Stimulated activated CD4-positive, alpha-beta T cell treated with anti-CD3 and anti-CD28 coated beads, Interleukin-2, amount 100 ng/mL, for 48 hours (primary cell): Measurements from ENCODE around the gene TMX1.
"Not testable (repeated sequence)": the region's sequence is repeated elsewhere in the genome, so short reads cannot be mapped to it uniquely, and the experiment has no call there.

Experiments
- DNase-seq, 2 donors: peaks; one replicate each; pipeline ENCODE4 v3.0.0-alpha.2; 2020

TMX1 gene, protein sequence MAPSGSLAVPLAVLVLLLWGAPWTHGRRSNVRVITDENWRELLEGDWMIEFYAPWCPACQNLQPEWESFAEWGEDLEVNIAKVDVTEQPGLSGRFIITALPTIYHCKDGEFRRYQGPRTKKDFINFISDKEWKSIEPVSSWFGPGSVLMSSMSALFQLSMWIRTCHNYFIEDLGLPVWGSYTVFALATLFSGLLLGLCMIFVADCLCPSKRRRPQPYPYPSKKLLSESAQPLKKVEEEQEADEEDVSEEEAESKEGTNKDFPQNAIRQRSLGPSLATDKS

DNA sequence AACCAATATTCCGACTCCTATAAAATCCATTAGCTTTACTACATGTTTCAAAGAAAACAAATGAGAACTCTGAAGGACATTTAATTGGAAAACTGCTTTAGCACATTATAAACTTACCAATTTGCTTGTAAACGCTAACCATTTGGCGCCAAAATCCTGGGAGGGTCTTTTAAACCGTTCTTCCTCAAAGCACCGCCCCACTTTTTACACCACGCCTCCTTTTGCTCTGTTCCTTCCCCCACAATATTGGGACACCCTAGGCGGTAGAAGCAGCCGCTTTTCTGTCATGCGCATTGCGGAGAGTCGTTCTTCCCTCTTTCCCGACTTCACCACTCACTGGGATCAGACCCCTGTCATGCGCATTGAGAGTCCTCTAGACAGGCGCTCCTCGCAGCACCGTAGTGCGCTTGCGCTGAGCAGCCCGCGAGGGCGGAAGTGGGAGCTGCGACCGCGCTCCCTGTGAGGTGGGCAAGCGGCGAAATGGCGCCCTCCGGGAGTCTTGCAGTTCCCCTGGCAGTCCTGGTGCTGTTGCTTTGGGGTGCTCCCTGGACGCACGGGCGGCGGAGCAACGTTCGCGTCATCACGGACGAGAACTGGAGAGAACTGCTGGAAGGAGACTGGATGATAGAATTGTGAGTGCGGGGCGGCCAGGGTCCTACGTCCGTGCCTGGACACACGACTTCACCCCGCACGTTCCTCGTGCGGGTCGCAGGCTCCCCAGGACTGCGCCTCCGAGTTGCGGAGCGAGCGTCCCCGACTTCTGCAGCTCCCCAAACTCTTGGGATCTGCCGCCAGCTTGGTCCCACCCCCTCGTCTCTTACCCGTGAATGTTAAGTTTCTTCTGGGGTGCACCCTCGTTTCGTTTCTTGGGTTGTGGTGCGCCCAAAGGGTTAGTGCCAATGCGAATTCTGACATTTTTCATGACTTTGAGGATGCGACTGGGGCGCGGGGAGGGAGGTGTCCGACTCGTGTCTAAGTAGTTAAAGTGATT is at the start of gene TMX1:
Gene TMX1, plus strand, starts transcription at position 435 of the 991 bp plus-strand sequence. Its CDS starts 46 bp downstream, at position 481.
- peak; percentile 81 to 87 for DNase-seq

DNA sequence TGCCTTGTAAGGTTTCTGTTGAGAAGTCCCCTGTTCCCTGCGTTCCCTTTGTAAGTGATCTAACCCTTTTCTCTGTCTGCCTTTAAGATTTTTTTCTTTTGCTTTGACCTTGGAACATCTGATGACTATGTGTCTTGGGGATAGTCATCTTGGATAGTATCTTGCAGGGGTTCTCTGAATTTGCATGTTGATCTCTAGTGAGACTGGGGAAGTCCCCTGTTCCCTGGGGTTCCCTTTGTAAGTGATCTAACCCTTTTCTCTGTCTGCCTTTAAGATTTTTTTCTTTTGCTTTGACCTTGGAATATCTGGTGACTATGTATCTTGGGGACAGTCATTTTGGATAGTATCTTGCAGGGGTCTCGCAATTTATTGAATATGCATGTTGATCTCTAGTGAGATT is 38.2 kb upstream of the TMX1 start:
- DNase-seq = no peak

DNA sequence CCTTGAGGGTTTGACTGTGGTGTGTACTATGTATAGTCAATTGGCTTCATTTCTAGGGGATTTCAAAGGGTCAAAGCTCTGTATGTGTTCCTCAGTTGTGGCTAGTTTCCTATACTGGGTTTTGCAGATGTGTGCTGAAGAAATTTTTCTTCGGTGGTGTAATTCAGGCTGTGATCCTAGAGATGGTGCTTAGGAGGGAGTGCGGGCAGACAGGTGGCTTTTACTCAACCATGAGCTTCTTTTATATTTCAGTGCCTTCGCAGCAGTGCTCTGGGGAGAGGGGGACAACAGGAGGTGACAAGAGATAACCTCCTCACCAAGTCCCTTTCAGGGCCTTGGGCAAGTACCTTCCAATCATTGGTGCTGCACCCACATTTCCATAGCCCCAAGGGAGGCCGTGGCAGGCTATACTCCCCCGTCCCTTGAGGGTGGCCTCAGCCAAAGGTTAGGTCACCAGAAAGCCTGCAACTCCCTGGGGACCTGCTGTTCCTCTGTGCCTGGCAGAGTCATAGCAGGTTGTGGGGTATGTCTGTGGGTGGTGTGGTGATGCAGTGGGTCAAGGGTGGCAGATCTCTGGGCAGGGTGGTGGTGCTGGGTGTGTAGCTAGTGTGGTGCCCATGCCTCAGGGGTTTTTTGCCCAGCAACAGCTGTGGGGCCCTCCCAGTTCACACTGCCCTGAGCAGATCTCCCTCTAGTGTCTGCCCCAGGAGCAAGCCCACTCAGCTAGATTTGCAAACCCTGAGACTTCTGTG is 37.0 kb upstream of the TMX1 start:
- no peak for DNase-seq

DNA sequence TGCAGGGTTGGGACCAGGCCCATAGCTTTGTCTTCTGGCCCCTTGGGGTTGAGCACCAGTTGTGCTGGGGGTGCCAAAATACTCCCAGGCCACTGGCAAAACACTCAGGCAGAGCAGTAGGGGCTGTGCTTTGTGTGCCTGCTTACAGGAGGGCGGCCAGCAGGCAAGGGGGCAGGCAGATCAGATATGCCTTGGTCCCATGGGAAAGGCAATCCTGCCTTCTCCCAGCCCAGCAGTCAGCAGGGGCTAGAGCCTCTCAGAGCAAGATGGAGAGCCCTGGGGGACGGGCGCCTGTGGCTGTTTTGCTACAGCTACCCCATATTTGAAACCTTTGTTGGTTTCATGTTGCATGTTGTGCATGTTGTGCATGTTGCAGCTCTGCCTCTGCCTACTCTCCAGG is 36.2 kb upstream of the TMX1 start:
- no peak for DNase-seq

DNA sequence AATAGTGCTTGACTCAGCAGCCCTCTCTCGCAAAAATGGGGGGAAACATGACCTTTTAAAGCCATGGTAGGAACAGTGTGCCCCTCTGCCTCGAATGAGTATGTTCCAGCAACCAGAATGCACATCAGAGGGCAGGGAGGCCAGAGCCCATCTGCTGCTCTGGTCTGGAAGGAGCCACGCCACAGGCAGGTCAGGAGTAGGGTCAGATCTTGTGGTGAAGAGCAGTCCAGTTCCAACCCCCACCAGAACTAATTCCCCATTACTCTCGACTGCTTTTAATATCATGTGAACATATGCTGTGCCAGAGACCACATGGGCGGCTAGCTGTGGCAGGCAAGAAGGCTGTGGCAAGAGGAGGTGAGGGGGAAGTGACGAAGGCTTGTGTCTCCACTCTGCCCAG is 34.6 kb upstream of the TMX1 start:
- no peak for DNase-seq

DNA sequence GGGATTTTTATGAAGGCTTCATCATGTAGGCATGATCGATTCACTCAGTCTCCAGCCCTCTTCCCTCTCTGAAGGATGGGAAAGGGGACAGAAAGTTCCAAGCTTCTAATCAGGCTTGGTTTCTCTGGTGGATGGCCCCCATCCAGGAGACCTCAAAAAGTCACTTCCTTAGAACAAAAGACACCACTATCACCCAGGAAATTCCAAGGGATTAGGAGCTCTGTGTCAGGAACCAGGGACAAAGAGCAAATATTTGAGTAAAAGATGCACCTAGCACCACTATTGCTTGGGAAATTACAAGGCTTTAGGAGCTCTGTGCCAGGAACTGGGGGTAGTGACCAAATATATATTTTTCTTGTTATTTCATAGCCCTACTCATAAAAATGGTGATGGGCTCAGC is 33.6 kb upstream of the TMX1 start:
- no peak for DNase-seq

DNA sequence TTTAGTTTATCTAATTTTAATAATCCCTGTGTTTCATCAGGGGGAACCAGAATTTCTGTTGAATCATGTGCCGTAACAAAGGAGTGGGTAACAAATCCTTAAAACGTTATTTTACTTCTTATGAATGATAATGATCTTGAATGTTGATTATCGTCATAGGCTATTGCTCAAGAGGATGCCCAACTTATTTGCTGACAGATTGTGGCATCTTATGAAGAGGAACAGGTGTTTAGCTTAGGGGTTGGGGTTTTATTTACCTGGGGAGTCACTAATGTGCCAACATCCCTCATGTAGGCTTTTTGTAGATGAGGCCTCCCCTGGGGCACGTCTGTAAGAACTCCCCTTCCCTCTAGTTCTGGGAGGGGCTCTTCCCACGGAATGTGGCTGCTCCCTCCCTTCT is 32.4 kb upstream of the TMX1 start:
- DNase-seq = no peak

DNA sequence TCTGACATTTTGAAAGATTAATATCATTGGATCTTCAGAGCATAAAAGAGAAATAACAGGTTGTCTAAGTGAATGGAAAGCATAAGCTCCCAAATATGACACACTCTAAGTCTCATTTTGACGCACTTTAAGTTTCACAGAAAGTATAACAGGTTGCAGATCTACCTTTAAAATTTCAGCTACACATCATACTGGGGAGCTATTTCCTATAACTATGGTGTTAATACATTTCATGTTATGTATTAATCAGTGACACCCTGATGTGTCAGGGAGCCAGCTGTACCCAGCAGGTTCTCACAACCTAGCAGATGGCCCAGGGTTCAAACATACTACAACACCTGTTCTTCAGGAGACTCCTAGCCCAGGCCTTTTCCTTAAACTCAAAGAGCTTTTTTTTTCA is 31.1 kb upstream of the TMX1 start:
- DNase-seq = no peak

DNA sequence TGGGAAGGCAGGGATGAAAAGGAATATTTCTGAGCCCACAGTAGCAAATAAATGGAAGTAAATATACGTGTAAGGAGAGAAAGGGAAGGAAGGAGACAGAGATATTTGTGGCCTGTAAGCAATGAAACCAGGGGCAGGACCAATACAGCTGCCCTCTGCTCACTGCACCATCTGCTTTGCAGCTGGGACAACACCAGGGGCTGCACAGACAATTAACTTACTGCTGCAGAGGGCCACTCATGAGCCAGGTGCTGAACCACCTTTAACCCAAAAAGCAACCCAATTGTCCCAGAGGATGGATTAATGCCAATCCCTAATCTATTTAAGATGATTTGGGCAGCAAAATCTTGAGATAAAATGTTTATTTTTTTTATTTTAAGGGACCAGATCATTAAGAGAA is 30.6 kb upstream of the TMX1 start:
- DNase-seq = no peak

DNA sequence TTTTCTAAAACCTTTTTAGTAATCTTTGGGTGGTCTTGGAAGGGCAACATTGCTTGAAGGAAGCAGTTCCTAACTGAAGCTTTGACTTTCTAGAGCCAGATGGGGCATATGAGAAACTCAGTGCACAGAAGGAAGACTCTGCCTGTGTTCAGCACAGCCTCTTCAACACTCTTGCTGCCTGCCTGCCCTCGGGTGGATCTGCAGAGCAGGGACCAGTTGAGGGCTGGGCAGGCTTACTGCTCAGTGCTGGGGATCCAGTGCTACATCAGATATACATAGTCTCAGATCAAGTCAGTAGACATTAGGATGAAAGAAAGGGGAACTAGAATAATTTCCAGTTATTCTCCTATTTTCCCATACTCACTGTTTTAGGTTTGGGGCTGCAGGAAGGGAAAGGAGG is 29.5 kb upstream of the TMX1 start:
- no peak for DNase-seq

DNA sequence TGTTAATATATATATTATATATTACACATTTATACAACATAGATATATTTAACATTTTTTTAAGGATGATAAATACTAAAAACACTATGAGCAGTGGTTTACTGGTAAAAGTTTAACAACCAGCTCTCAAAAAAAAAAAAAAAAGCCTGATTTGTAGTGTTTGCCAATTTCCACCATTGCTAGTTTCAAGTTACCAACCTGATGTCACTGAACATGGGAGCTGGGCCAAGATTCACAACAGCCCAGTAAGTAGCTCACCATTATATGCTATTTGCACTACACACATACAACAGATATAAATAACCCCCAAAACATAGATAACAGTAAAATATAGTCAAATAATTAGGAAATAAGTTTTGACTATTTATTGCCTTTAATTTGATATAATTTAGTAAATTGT is 28.9 kb upstream of the TMX1 start:
- no peak for DNase-seq

DNA sequence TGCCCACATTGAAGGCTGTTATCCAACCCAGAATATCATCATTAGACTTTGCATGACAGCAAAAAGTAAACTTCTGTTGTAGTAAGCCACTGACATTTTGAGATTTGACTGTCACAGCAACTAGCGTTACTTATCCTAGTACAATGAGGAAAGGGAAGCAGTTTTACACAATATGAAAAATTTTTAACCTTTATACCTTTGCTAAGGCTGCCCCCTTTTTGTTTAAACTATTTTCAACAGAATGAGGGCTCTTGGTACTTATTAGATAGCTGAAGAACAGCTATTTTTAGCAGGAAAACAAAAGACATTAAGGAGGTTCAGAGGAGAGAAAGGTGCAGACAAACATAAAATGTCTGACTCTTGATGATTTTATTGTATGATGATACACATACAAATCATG is 23.4 kb upstream of the TMX1 start:
- DNase-seq = no peak

DNA sequence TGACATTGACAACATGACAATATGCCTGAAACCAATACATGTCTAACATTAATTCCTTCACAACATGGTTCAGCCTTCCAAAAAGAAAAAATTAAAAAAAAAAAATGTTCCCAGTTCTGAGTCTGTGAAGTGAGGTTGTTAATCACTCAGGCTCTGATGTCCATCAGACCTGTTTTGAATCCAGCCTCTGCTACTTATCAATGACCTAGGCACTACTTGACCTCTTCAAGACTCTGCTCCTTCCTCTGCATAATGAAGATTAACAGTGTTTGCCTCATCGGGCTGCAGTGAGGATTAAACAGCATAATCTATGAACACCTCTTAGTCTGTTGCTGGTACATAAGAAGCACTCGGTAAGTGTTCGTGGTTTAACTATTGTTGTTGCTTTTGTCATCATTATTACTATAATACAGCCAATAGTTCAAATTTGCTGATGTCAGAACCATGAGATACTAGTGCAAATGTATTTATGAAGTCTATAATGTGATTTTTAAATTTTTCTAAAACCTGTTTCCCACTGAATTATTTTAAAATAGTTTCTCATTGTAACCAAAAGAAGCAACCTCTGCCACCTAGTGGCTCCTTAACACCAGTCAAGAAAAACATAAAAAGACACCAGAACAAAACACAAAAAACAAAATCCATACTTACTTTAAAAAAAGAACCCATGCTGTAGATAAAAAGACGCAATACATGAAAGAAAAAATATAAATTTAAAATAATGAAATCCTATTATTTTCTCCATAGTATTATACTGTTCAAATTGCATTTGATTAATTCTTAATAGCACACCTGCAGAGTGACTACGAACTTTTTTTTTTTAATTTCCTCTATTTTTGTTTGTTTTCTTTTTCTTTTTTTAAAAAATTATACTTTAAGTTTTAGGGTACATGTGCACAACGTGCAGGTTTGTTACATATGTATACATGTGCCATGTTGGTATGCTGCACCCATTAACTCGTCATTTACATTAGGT is 20.3 kb upstream of the TMX1 start:
- no peak for DNase-seq

DNA sequence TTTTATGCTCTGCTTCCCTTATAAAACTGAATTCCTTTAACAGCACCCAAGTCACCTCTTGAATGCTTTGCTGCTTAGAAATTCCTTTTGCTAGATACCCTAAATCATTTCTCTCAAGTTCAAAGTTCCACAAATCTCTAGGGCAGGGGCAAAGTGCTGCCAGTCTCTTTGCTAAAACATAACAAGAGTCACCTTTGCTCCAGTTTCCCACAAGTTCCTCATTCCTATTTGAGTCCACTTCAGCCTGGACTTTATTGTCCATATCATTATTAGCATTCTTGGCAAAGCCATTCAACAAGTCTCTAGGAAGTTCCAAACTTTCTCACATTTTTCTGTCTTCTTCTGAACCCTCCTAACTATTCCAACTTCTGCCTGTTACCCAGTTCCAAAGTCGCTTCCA is 16.6 kb upstream of the TMX1 start:
- not testable (repeated sequence) for DNase-seq

DNA sequence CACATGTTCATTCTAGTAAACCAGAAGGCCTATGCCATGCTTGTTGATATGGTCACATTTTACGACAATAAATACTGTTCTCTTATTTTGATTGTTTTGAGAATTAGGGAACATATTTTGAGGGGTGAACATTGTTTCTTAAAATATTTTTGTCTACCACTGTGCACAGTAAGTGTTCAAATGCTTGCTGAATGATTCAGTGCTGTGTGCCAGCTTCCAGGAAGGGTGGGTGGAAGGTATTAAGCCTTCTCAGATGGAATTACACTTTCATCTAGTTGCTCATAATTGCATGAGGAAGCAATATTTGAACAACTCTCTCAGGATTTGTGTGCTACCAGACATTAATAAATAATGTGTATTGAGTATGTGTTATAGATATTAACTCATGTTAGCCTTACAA is 15.5 kb upstream of the TMX1 start:
- no peak for DNase-seq

DNA sequence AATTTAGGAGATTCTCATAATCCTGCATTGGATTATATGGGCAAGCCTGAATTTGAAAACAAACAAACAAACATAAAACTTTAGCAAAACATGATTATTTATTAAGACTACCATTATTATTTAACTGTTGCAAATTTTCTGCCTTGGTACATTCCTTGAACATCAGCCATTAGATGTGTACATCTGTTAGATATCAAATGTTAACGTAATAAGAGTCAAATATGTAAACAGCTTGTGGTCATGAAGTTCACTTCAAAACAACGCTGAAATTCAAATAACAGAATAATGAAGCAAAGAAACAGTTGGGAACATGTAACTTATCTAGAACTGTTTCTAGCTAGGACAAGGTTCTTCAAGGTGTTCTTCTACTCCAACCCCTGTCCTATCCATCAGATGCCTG is 14.3 kb upstream of the TMX1 start:
- no peak for DNase-seq

DNA sequence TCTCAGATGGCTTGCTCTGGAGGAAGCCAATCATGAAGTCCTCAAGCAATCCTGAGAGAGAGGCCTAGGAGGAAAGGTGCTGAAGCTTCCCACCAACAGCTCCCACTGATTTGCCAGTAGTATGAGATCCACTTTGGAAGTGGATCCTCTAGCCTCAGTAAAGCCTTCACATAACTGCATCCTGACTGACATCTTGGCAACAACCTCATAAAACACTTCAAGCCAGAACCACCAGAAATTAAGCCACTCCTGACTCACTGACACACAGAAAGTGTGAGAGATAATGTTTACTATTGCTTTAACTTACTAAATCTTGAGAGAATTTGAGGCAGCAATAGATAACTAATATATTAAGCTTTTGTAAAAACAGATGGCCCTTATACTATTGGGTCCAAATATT is 11.7 kb upstream of the TMX1 start:
- no peak for DNase-seq

DNA sequence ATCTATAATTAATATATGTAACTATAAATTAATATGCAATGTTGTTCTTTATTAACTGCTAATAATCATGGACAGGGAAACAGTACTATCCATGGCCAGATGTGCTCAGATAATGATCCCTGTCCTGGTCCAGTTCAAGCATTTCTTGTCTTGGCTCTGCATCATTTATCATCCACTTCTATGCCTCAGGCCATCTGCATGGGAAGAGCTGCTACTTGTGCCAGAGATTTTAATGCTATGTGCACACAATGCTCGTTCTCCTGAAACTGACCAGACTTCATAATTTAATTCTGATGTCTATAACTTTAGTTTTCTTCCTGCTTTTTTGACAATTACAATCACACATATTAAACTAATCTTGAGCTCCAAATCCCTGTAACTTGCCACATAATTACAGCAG is 11.2 kb upstream of the TMX1 start:
- DNase-seq = no peak

DNA sequence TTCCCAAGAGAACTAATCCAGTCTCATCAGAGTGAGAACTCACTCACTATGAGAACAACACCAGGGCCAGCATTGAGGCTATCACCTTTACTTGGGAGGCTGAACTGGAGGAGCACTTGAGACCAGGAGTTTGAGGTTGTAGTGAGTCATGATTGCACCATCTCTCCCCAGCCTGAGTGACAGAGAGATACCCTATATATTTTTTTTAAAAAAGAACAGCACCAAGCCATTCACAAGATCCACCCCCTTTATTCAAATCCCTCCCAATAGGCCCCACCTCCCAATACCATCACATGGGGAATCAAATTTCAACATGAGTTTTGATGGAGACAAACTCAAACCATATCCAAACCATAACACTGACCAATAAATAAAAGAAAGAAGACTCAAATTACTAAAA is 3.7 kb upstream of the TMX1 start:
- DNase-seq = no peak

DNA sequence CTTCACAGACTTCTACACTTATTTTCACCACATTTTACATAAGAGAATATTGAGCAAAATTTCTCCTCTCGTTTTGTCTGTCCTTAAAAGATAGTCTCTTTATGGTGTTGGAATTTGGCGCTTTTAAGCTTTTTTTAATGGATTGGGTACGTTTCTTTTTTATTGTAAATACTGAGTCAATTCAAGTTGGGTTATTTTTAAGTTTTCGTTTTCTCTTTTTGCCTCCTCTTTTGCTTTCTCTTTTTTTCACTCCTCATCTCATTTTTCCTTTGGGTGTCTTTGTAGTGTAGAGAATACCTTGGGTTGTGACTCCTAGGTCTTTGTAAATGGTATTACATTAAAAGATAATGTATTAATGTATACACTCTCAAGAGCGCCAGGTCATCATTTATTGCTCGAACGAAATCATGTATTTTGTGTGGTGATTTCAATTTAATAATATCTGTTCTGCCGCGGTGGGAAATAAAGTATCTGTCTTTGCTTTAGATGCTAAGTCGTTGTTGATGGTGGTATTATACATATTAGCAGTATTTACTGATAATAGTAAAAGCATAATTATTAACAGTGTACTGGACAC is 845 bp downstream of the TMX1 start:
- no peak for DNase-seq

DNA sequence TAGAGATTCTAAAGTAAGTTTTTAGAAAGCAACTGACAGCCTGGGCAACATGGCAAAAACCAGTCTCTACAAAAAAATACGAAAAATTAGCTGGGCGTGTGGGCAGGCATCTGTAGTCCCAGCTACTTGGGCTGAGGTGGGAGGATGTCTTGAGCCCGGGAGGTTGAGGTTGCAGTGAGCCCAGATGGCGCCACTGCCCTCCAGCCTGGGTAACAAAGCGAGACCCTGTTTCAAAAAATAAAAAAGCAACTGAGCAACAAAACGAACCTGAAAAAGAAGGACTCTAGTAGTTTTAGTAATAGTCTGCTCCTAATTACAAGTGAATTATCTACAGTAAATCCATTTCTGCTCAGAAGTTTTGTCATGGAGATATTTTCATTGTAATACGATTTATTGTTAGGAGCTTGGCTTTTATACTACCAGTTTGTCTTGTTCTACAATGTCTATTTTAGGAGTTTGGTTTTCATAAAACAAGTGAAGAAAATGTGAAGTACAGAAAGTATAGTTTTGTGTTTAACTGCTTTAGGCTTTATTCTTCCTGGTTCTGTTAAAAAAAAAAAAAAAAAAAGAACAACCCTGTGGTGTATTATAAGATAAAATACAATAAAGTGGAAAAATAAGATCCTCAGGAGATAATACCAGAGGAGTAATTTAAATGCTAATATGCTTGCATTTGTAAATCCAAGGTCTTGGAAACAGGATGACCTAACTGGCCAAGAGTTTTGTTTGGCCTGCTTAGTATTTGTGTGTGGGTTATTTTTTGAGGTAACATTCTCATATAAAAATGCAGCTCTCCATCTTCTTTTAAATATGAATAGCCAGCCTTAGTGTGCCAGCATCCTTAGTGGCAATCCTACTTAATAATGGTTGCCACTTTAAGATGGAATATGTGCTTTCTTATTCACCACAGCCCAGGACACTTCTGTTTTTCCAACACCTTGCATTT is 2.8 kb downstream of the TMX1 start:
- DNase-seq = no peak
